ENCODE measurements around the gene RBM44.
"Not testable (repeated sequence)": the region's sequence is repeated elsewhere in the genome, so short reads cannot be mapped to it uniquely, and the experiment has no call there.

Gene RBM44

GRCh38 chr2:237798236-237799059 is at the start of gene RBM44:
Gene RBM44, plus strand, starts transcription at chr2:237798779. Its CDS starts 14,831 bp downstream, at chr2:237813610.
- DNase-seq (ENCODE audit: low read depth) = no peak

- no peak for DNase-seq (ENCODE audit: low read depth)
These were observed 49.6 kb upstream of the RBM44 start for GRCh38 chr2:237749002-237749401.

- DNase-seq (ENCODE audit: low read depth) = no peak
These were observed 48.6 kb upstream of the RBM44 start for GRCh38 chr2:237749961-237750360.

- DNase-seq (ENCODE audit: low read depth) = not testable (repeated sequence)
These were observed 48.1 kb upstream of the RBM44 start for GRCh38 chr2:237750441-237750840.

- no peak for DNase-seq (ENCODE audit: low read depth)
These were observed 45.8 kb upstream of the RBM44 start for GRCh38 chr2:237752761-237753165.

- DNase-seq (ENCODE audit: low read depth) = no peak
These were observed 44.4 kb upstream of the RBM44 start for GRCh38 chr2:237754182-237754581.

- DNase-seq (ENCODE audit: low read depth) = no peak
These were observed 43.8 kb upstream of the RBM44 start for GRCh38 chr2:237754626-237755248.

GRCh38 chr2:237757616-237758015 is 41.0 kb upstream of the RBM44 start:
- DNase-seq (ENCODE audit: low read depth) = no peak

GRCh38 chr2:237758185-237758584 is 40.4 kb upstream of the RBM44 start:
- no peak for DNase-seq (ENCODE audit: low read depth)

GRCh38 chr2:237759176-237759575 is 39.4 kb upstream of the RBM44 start:
- DNase-seq (ENCODE audit: low read depth) = no peak

- no peak for DNase-seq (ENCODE audit: low read depth)
These were observed 37.8 kb upstream of the RBM44 start for GRCh38 chr2:237760506-237761502.

GRCh38 chr2:237762291-237763182 is 36.0 kb upstream of the RBM44 start:
- not testable (repeated sequence) for DNase-seq (ENCODE audit: low read depth)

- no peak for DNase-seq (ENCODE audit: low read depth)
These were observed 34.8 kb upstream of the RBM44 start for GRCh38 chr2:237763812-237764211.

- DNase-seq (ENCODE audit: low read depth) = not testable (repeated sequence)
These were observed 33.5 kb upstream of the RBM44 start for GRCh38 chr2:237765122-237765521.

- DNase-seq (ENCODE audit: low read depth) = no peak
These were observed 32.7 kb upstream of the RBM44 start for GRCh38 chr2:237765875-237766274.

- DNase-seq (ENCODE audit: low read depth) = no peak
These were observed 32.2 kb upstream of the RBM44 start for GRCh38 chr2:237766340-237766739.

GRCh38 chr2:237772513-237772912 is 26.1 kb upstream of the RBM44 start:
- DNase-seq (ENCODE audit: low read depth) = no peak

- no peak for DNase-seq (ENCODE audit: low read depth)
These were observed 24.8 kb upstream of the RBM44 start for GRCh38 chr2:237773826-237774225.

- no peak for DNase-seq (ENCODE audit: low read depth)
These were observed 23.6 kb upstream of the RBM44 start for GRCh38 chr2:237774811-237775553.

- DNase-seq (ENCODE audit: low read depth) = no peak
These were observed 19.1 kb upstream of the RBM44 start for GRCh38 chr2:237779521-237779920.
